Measurements from ENCODE around the gene IGHMBP2. TPM values are rescaled to one million over a fixed set of nuclear protein-coding genes. Genes with fewer than 3 reads are reported as not detected.

Gene IGHMBP2
- total and polyA plus RNA-seq, 2 of the 8 experiments (the other 6 are each of a cell fraction or from before 2014, with no cell fraction given), result 8.4 to 17.6 TPM

- H3K4me2 ChIP-seq (ENCODE audit: insufficient read depth in 1 of 2, low read depth in 2 of 2, low read length in 2 of 2), result no peak overlapping the region
- H3K23me2 ChIP-seq (ENCODE audit: low read depth, low read length), result no peaks in the 10 kb centered on the region
- H2AFZ ChIP-seq (ENCODE audit: low read length), result no peak overlapping the region
- H3K79me2 ChIP-seq (ENCODE audit: control insufficient read depth in 1 of 2, insufficient read depth in 2 of 2, low read length in 2 of 2), result no peaks in the 10 kb centered on the region
- H3K14ac ChIP-seq (ENCODE audit: insufficient read length), result no peak overlapping the region
- DNase-seq (ENCODE audit: low read depth in 1 of 2, low spot score in 2 of 2) (no peak), FAIRE-seq (no peak)
- peaks cover 3 to 26% (median 17%) of the 10 kb centered on the region in 4 experiments; a peak in 7 of 8 replicates for H3K36me3 ChIP-seq (ENCODE audit: control insufficient read depth in 2 of 4, insufficient read depth in 4 of 4, low read length in 3 of 4)
- H3K56ac ChIP-seq (replicated peaks; ENCODE audit: insufficient read length, low read depth, low read length), result no peak overlapping the region
- no peaks in the 10 kb centered on the region; the same call in 1 of the 2 replicates for H3K79me1 ChIP-seq (ENCODE audit: low read depth, low read length)
- H4K91ac ChIP-seq (replicated peaks; ENCODE audit: insufficient read length, low read length), result no peak overlapping the region
- no peak overlapping the region for H3K4ac ChIP-seq (replicated peaks; ENCODE audit: insufficient read length, low read depth, low read length)
- no peaks in the 10 kb centered on the region for H3K4me1 ChIP-seq (replicated peaks in 1 of 4; ENCODE audit: control insufficient read depth in 3 of 4, insufficient read depth in 4 of 4, low read length in 3 of 4)
- no peak overlapping the region for H4K8ac ChIP-seq (ENCODE audit: extremely low read depth, insufficient read depth, low read length)
- H4K20me1 ChIP-seq (replicated peaks in 1 of 2; ENCODE audit: control insufficient read depth in 1 of 2, insufficient read depth in 2 of 2, low read length in 2 of 2), result peaks cover 3 to 7% of the 10 kb centered on the region in 2 experiments
- no peak overlapping the region for H2BK15ac ChIP-seq (ENCODE audit: low read length)
- H4K5ac ChIP-seq (ENCODE audit: insufficient read length, low read depth, low read length), result no peak overlapping the region
- no peak overlapping the region for H2BK12ac ChIP-seq (ENCODE audit: low read depth, low read length)
- H3K4me3 ChIP-seq (ENCODE audit: extremely low read depth in 1 of 4, insufficient read depth in 2 of 4, low read depth in 3 of 4, low read length in 4 of 4), result no peak overlapping the region
- no peak overlapping the region for H3K27ac ChIP-seq (ENCODE audit: low read depth, low read length)
- H3K18ac ChIP-seq (ENCODE audit: extremely low read depth, low read length), result no peak overlapping the region
- no peak overlapping the region for H2BK20ac ChIP-seq (ENCODE audit: low read length)
- no peaks in the 10 kb centered on the region for H3K9me3 ChIP-seq (ENCODE audit: insufficient read depth in 2 of 2, low read depth in 1 of 2, low read length in 1 of 2)
- H2BK5ac ChIP-seq (ENCODE audit: low read depth, low read length), result no peak overlapping the region
- CTCF ChIA-PET (ENCODE audit: partially characterized antibody), result interaction anchor here (0.7 to 2.6 kb wide), 5 partner anchors 15 to 122 kb away, joined by 3 to 6 read pairs (median 3); no protein-coding TSS in a partner anchor
- no peak overlapping the region for H2BK120ac ChIP-seq (replicated peaks; ENCODE audit: low read depth, low read length)
- H2AK5ac ChIP-seq (ENCODE audit: low read depth, low read length), result no peak overlapping the region
- POLR2A ChIA-PET (ENCODE audit: partially characterized antibody), result interaction anchor here (1.3 to 1.4 kb wide), 2 partner anchors 9 to 30 kb away, joined by 3 to 5 read pairs; partner anchors contain the start of gene MRPL21
- no peak overlapping the region for H3K9ac ChIP-seq (replicated peaks in 1 of 4; ENCODE audit: extremely low read depth in 1 of 4, low read depth in 3 of 4, low read length in 3 of 4)
- H3K27me3 ChIP-seq (replicated peaks in 1 of 4; ENCODE audit: control insufficient read depth in 3 of 4, extremely low read depth in 1 of 4, insufficient read depth in 3 of 4, low read length in 3 of 4), result no peaks in the 10 kb centered on the region
- H3K23ac ChIP-seq (ENCODE audit: insufficient read length), result no peak overlapping the region
- WGBS, 2 experiments (ENCODE audit: extremely low coverage in 1 of 2, insufficient coverage in 1 of 2, insufficient read length in 1 of 2, insufficient replicate concordance in 2 of 2, low coverage in 1 of 2, low lambda C conversion rate in 2 of 2, missing lambda C conversion rate in 1 of 2), result 96% methylated on average over 23 of the region's 24 CpGs; no CpG with 5 or more reads in 1 of the 2 experiments
- TF ChIP-seq HDAC6 (IDR thresholded peaks at IDR 0.05; ENCODE audit: low read depth, low read length) (no peak), SIN3A (conservative IDR thresholded peaks at IDR 0.05 in 1 of 2, IDR thresholded peaks at IDR 0.05 in 1 of 2; ENCODE audit: low read depth in 1 of 2, low read length in 2 of 2) (no peak), EZH2 (IDR thresholded peaks at IDR 0.05; ENCODE audit: low read depth, low read length, severe bottlenecking) (no peak), SAP30 (IDR thresholded peaks at IDR 0.05; ENCODE audit: insufficient read depth, insufficient replicate concordance, low read length) (no peak), USF2 (IDR thresholded peaks at IDR 0.05; ENCODE audit: low read length) (no peak), TAF7 (optimal IDR thresholded peaks at IDR 0.05; ENCODE audit: borderline replicate concordance, low read depth, low read length) (no peak), SP4 (IDR thresholded peaks at IDR 0.05; ENCODE audit: low read length) (no peak), GABPA (IDR thresholded peaks at IDR 0.05; ENCODE audit: borderline replicate concordance, insufficient read depth, low read length) (no peak), SIRT6 (IDR thresholded peaks at IDR 0.05; ENCODE audit: low read length) (no peak), CBX8 (IDR thresholded peaks at IDR 0.05; ENCODE audit: borderline replicate concordance, low read depth, low read length) (no peak), BACH1 (IDR thresholded peaks at IDR 0.05; ENCODE audit: low read length) (no peak), MAFK (IDR thresholded peaks at IDR 0.05; ENCODE audit: low read depth, low read length) (no peak)
Observed at GRCh38 chr11:68932933-68933577, 29.4 kb downstream of the IGHMBP2 start.

Measured in H1 (cell line).